Cardiac fibroblast (primary cell): ENCODE measurements around the gene PBX3.

Experiments used
- DNase-seq, 2 donors: peaks; one replicate each; pipeline versions ENCODE4 v3.0.0 to v3.0.0-alpha.2; 2010; ENCODE audit warnings: low read depth in 2 of 2
- H3K4me3 ChIP-seq, 2 donors: replicated peaks in 1 of 2; 1 replicate in 1 of 2; 2 replicates in 1 of 2; pipeline ENCODE4 v1.5.1; 2011; ENCODE audit warnings: low read depth in 2 of 2, low read length in 2 of 2, mild to moderate bottlenecking in 2 of 2, moderate library complexity in 1 of 2
- CTCF ChIP-seq: IDR thresholded peaks from one replicate; pipeline ENCODE4 v1.5.1; 2011; ENCODE audit warnings: low read depth, mild to moderate bottlenecking, low read length, inconsistent platforms

The PBX3 gene

DNA sequence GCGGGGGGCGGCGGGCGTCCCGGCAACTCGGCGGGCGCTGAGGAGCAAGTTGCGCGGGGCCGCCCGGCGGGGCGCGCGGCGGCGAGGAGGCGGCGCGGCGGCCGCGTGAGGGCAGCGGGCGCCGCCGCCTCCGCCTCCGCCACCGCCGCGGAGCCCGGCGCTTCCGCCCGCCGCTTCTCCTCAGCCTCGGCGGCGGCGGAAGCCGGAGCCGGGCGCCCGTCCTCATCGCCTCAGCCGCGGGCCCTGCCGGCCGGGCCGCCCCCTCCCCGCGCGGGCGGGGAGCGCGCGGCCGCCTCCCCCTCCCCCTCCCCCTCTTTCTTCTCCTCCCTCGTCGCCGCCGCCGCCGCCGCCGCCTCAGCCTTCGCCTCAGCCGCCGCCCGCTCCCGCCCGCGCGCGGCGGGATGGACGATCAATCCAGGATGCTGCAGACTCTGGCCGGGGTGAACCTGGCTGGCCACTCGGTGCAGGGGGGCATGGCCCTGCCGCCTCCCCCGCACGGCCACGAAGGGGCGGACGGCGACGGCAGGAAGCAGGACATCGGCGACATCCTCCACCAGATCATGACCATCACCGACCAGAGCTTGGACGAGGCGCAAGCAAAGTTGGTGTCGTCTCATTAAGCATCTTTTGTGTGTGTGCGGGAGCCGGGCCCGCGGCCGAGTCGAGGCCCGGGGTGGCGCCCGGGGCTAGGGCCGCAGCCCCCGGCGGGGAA is at the start of gene PBX3:
PBX3 (plus strand) TSS at position 321 of the 712 bp plus-strand sequence.
- H3K4me3 ChIP-seq = peak within 1 kb of the TSS; percentile 75 to 96
- TF ChIP-seq CTCF = no peak
- peak; percentile 48 to 61 for DNase-seq

DNA sequence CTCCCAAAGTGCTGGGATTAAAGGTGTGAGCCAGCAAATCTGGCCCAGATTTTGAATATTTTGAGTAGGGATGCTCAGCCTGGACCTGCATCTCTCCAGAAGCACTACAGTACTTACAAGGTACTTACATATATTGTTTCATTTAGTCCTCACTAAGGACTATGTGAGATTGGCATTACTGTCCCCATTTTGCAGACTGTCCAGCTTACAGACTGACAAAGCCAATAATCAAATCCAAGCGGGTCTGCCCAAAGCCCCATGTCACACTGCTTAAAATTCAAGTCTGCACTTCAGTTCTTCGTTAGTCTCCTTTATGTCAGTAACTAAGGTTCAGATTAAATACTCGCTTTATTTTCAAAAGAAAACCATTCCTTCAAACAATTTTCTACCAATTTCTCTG is 47.3 kb upstream of the PBX3 start:
- TF ChIP-seq CTCF = no peak
- no peak overlapping the region for H3K4me3 ChIP-seq
- no peak for DNase-seq

DNA sequence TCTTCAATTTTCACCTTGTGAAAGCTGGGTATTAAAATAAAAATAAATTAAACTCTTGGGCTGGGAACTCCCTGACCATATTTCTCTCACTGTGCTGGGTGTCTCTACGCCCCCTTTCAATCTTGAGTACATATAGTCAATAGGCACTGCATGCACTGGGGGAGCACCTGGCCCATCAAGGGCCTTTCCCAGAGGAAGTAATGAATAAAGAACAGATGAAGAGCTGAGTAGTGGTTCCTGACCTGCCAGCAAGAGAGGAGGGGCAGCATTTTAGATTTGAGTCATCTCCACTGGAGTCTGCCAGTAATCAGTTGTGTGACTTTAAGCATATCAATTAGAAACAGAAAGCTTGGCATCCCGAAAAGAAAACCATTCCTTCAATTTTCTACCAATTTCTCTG is 46.4 kb upstream of the PBX3 start:
- no peak for TF ChIP-seq CTCF
- DNase-seq = no peak

GRCh38 chr9:125701351-125701750 is 45.8 kb upstream of the PBX3 start:
- H3K4me3 ChIP-seq = no peak overlapping the region
- no peak for TF ChIP-seq CTCF
- DNase-seq = peak; percentile 44 to 66

More for the DNA sequence above, 46.4 kb upstream of the PBX3 start:
- H3K4me3 ChIP-seq = no peak overlapping the region

DNA sequence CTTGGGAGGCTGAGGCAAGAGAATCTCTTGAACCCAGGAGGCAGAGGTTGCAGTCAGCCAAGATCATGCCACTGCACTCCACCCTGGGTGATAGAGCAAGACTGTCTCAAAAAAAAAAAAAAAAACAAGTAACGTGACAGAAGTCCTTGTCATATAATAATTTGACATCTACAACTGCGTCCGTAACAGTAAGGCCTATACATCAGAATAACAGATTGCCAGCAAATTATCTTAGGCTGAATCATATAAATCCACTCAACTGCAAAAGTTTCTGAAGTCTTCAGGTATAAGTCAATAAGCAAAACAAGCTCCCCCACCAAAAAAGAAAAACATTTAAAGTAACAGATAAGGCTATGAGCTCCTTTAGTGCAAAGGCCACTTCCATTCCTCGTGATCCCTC is 43.5 kb upstream of the PBX3 start:
- no peak overlapping the region for H3K4me3 ChIP-seq
- no peak for TF ChIP-seq CTCF
- DNase-seq = no peak

- peak overlapping the region; percentile 73 to 77 for H3K4me3 ChIP-seq
- no peak for DNase-seq
- TF ChIP-seq CTCF = no peak
These were observed 41.3 kb upstream of the PBX3 start for GRCh38 chr9:125705893-125706292.
